DMS153 treated with DMSO at 0.1 percent for 48 hours (cell line): ENCODE results near the gene FASTK.
A peak's percentile ranks its signal among the peaks of the same experiment; 100 is the strongest.

Experiments used
- DNase-seq: peaks from one replicate; lab custom pipeline; 2025; ENCODE audit not compliant: unreplicated experiment; lab: John Stamatoyannopoulos, UW

The FASTK gene

DNA sequence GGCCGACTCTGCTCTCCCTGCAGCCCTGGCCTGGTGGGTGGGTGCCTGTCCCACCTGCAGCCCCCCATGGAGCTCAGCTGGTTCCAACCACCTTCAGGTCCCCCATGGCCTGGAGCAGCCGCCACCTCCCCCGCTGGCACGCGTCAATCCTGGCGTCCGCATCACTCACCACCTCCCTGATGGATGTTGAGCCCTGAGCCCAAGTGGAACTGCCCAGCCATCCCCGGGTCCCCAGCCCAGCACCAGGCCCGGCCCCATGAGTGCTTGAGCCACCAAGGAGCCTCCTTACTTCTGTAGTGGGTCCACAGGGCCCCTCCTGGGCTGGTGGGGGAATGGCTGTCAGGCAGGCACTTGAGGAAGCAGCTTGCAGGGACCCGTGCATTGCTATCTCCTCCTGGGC, 20.3 kb upstream of the FASTK start:
- DNase-seq = no peak

DNA sequence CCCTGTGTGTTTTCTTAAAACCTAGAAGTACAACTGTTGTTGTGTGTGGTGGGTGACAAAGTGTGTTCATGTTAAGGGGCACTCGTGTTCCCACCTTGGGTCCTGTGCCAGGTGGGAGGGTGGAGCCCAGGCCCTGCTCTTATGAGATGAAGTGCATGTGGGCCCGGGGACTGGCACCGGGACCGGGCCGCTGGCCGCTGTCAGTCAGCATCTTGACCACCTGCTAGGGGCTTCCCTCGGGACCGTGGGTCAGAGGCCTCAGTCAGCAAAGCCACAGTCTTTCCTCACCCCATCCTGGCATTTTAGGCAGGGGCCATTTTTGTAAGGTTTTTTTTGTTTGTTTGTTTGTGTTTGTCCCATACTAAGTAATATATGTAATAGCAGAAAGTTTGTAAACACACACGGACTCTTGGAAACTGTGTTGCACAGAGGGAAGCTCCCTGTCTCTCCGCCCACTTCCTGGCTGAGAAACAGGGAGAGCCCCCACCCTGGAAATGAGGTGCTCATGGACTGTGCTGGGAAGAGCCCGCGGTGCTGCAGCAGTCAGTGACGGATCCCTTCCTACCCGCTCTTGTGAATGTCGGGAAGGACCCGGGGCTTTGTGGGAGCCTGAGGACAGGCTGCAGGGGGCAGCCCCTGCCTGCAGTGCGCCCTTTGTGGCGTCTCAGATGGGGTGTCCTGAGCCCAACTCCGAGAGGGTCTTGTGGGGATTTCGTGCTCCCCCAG, 19.0 kb upstream of the FASTK start:
- no peak for DNase-seq

DNA sequence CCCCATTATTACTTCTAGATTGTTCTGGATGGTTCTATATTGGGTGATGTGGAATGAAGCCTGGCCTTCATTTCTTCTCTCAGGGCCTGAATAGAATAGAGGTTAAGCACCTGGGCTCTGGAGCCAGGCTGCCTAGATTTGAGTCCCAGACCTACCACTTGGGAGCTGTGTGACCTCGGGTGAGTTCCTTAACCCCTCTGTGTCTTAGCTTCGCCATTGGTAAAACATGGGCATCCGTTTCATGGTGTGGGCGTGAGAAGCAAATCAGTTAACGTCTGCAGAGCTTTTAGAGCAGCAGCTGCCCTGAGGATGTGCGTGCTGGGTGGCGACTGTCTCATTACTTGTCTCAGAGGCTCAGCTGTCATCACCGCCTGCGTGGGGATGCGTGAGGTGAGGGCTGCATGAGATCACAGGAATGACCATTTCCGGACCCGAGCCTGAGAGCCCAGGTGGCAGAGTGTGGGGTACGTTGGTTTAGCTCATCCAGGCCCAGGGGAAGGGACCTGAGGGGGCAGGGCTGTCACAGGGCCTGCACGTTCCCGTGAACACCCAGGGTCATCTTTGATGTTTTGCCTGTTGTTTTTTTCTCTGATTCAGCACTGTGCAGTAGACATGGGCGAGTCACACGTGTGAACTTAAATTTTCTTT, 15.3 kb upstream of the FASTK start:
- no peak for DNase-seq

DNA sequence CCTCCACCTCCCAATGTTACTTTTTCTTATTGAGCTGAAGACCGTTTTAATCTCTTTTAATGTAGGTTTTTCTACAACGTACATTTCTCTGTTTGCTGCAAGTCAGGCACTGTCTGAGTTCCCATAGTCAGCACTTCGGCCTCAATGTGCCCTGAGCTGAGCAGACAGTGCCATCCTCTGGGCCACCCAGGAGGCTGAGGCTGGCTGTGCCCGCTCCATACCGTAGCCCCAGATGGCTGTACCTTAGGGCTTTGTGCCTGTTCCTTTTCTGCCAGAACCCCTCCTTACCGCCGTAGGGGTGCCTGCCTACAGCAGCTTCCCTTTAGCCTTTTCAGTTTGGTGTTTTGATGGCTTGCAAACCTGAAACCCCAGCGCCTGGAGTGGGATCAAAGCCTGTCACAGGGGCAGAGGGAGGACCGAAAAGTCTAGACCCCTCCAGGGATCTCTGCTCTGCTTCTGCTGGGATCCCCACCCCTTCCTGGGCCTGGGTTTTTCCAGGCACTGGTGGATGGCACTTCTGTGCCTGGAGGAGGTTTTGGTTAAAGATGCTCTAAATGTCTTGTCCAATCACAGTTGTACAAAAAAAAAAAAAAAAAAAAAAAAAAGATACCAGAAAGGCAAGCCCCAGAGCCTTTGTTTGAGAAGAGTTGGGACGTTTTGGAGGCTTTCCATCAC, 14.7 kb upstream of the FASTK start:
- DNase-seq = no peak

DNA sequence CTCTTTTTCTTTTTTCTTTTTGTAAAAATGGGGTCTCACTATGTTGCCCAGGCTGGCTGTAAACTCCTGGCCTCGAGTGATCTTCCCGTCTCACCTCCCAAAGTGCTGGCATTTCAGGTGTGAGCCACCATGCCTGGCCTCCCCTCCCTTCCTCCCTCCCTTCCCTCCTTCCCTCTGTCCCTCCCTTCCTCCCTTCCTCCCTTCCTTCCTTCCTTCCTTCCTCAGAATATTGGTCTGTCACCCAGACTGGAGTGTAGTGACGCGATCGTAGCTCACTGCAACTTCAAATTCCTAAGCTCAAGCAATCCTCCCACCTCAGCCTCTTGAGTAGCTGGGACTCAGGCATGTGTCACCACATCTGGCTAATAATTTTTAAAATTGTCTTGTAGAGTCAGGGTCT, 14.1 kb upstream of the FASTK start:
- DNase-seq = no peak

DNA sequence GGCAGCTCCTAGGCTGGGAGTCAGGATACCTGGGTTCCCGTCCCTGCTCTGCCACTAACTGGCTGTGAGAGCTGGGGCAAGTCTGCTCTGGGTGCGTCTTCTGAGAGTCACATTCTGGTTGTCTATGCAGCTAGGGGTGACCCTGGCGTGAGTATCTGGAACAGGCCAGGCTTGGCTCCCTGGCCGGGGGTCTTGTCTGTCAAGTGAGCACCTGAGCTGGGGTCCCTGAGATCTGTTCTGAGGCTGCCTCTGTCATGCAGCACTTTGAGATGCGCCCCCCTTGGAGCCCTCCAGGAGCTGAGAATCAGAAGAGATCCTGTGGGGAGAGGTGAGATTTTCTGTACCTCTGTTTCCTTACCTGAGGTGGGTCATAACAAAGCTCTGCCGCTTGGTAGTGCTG, 13.1 kb upstream of the FASTK start:
- no peak for DNase-seq

DNA sequence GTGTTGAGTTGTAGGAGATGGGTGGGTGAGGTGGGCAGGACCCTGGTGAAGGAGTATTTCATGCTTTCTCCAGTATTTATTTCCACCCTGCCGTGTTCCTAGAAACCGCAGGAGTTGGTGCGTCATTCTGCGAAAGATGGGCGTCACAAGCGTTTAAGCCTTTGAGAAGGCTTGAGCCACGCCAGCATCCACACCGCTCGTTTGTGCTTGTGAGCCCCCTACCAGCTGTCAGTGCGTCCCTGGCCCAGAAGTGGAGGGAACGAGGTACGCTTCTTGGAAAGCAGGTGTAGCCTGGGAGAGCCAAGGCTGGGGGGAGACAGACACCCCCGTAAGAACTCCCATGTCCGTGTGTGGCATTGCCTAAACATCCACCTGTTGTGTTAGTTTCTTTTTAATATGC, 11.4 kb upstream of the FASTK start:
- DNase-seq = no peak

DNA sequence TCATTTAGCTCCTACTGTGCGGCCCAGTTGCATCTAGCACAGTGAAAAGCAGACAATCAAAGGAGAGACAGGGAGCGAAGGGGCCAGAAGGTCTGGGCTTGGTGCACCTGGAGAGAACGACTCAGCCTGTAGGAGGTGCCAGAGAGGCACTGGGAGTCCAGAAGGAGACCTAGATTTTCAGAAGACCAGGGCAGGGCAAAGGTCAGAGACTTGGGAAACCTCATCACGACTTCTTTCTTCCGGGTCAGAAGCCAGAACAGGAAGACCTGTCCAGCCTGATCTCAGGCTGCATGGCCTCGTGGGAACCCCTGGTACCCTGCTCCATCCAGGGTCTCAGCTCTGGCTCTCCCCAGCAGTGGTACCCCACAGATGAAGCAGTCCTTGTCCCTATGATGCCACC, 10.8 kb upstream of the FASTK start:
- no peak for DNase-seq

DNA sequence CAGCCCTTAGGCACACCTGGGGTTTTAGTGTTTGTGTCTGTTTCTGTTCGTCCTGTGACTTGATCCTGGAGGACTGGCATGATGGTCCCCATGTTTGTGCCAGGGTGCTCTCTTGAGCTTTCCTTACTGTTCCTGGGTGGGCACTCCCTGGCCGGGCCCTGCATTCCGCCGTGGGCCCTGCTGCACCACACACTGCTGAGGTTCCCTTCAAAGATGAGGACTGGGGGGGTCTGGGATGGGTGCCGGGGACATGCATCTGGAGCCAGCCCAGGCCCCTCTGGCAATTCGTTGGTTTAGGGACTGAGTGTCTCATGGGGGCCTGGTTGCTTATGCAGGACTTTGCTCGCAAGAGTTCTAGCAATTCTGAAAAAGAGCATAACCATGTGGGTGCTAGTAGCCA, 10.4 kb upstream of the FASTK start:
- no peak for DNase-seq

DNA sequence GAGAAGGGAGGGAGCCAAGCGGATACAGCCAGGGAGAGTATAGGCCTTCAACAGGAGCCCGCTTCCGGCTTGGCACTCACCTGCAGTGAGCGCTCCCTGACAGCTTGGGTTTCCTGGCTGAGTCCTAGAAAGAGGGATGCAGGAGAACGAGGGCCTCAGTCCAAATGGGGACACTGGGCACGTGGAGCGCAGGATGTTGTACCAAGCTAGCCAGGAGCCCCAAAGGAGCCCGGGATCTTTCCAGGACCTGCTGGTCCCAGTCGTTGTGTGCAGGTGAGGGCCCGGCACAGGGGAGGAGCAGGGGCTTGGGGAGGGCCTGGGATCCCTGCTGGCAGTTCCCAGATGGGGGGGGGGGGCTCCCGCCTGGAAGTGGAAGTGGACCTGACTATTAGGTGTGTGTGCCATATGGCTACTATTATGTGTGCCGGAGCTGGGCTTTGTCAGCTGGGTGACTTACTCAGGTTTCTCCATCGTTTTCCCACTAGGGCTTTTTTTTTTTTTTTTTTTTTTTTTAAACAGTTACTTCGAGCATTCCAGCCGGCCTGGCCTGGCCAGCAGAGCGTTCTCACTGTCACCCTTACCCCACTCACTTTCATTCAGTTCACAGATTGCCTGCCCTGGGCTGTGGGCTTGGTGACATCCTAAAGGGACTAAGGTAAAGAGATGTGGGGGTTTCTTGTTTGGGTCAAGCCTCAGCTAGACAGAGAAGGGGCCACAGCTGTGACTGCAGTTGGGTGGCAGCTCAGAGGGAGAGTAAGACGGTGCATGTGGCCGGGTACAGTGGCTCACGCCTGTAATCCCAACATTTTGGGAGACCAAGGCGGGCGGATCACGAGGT, 9.5 kb upstream of the FASTK start:
- no peak for DNase-seq

DNA sequence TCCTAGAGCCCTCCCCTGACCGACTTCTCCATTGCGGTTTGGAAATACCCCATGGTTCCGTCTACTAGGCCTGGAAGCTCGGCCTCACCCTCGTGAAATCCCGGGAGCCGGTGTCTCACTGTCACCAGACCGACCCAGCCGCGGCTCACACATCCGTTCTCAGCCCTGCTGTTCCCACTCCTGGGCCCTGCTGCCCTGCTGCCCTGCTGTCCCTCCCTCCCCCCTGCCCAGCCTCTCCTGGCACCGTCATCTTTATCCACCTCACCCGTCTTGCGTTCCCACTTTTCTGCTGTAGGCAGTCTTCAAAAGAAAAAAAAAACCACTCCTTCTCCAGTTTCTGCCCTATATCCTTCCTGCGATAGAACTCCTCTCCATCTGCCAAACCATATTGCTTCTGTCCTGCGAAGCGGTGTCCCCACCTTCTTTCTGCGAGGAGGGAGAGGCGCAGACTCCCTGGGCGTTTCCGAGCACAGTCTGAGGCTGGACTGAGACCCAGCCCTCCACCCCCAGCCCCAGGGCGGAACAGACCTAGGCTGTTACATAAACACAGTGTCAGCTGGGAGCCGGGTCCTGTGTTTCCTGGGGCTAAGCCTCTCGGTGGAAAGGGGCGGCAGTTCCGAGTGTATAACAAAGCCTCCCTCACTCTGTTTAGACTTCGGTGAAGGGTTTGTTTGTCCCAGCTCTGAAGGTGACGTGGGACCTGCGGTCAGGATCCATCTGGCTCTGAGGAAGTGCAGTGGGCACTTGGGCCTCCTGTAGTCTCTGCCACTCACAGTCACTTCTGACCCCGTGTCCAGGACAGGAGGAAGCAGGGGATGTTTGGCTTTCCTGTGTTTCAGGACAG, 8.5 kb upstream of the FASTK start:
- DNase-seq = no peak

DNA sequence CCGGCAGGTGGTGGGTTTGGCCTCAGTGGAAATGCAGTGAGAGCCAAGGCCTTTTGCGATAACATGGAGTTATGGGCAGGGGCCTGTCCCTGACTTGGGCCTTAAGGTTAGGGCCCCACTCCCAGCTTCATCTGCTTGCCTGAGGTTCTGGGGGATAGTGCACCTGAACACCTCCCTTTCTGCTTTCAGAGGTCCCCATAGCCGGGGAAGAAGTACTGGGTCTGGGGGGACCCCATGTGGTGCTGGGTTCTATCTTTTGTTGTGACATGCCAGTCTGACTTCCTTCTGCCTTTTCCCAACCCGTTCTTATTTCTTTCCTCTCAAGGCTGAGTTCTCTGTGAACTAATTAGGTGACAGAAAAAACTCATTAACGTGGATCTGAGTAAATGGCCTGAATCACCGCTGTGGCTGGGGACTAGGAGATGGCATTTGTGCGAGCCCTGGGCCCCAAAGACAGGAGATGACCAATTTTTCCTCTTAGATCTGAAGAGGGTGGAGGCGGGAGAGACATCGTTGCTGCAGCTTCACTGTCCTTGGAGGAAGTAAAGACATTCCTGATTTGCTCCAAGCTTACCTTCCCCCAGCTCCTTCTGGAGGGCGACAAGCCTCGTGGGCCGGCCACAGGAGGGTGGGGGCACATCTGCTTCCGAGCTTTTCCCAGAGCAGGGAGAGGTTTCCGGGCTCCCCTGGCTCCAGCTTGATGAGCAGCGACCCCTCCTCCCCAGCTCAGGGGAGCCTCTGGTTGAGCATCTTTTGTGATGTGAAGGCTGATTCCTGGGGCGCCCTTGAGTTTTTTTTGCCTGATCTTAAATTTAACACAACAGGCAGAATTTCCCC, 7.6 kb upstream of the FASTK start:
- DNase-seq = no peak

DNA sequence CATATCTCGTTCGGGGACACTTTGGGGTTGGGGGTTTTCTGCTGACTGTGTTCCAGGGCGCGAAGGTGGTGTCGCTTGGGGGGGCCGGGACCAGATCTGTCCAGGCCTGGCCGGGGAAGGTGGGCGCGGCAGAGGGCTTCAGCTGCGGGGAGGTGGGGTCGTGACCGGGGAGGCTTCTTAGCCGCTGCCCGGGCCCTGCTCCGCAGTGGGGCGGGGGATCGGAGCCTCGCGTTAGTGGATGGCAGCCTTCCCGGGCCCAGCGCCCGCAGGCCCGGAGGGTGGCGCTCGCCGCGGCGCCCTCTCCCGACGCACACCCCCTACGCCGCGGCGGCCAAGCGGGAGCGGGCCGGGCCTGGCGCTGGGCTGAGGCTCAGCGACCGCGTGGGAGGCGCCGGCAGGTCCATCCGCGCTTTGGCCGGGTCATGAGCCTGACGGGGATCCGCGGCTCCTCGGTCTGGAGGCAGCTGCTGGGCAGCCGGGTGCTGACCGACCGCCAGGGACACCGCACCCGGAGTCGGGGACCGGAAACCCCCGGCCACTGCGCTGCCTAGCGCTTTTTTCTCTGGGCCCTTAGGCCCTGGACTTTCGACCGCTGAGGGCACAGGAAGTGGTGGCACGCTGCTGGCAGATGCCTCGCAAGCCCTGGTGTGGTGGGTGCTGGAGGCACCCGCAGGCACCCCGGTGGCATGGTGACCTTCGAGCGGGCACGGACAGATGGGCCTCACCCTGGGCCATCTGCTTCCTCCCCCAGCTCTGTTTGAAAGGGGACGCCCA, 6.8 kb upstream of the FASTK start:
- no peak for DNase-seq

DNA sequence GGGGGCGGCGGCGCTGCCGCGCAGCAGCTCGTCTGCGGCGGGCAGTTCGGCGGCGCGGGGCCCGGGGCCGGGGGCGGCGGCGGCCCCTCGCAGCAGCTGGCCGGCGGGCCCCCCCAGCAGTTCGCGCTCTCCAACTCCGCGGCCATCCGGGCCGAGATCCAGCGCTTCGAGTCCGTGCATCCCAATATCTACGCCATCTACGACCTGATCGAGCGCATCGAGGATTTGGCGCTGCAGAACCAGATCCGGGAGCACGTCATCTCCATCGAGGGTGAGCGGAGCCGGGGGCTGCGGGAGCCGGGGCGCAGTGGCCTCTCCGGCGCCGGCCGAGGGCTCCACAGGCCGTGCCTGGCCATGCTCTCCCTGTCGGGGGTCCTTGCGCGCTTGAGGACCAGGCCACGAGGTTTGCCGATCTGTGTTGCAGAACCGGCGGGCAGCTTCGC, 6.2 kb upstream of the FASTK start:
- DNase-seq = no peak

DNA sequence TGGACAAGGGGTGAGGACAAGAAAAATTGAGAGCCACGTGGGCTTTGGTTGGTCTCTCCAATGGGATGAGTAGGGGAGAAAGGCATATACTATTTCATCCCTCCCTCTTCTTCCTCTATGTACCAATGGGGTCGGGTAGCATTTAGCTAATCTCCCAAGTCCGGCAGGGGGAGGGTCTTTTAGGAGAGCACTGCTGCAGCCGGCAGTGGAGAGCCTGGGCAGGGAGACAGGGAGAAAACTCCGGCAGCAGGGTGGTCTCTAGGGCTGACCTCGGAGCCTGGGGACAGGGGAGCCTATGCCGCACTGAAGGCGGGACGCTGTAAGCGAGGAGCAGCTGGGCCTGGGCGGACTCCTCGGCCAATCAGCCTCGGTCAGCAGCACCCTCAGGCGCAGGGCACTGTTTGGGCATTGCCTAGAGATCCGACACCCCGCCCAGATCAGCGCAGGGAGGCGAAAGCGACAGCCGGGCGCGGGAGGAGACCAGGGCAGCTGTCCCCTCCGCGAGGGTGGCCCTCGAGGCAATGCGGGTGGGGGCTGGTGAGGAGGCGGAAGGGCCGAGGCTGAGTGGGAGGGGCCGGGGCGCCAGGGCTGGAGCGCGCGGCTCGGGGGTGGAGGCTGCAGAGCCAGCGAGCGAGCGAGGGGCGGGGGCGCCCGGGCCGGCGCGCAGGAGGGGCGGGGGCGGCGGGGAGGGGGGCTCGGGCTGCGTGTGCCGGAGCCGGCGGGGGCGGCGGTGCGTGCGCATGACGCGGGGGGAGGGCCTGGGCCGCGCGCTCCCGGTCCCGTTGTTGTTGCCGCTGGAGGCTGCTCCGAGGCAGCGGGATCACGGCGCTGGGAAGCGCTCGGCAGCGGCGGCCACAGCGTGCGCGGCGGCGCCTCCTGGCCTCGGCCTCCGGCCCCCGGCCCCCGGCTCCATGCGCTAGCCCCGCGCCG, 5.3 kb upstream of the FASTK start, which contains the start of gene AGAP3:
Gene AGAP3 (plus strand): TSS at position 785 of the 930 bp plus-strand sequence. CDS start 267 bp downstream, outside the sequence.
- DNase-seq = peak; percentile 55

DNA sequence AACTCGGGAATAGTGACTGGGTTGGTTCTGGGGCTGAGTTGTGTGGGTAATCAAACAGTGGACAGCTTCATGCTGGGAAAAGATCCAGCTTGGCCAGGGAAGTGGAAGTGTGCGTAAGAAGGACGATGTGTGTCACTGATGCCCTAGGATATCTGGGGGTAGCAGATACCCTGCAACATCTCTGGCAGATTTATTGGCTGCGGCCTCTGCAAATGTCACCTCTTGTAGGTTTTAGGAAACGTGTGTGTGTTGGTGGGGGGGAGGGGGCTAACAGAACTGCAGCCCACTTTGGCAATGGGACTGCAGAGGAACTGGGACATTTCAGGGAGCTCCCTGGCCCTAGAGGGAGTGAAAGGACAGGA, 4.7 kb upstream of the FASTK start:
- no peak for DNase-seq

DNA sequence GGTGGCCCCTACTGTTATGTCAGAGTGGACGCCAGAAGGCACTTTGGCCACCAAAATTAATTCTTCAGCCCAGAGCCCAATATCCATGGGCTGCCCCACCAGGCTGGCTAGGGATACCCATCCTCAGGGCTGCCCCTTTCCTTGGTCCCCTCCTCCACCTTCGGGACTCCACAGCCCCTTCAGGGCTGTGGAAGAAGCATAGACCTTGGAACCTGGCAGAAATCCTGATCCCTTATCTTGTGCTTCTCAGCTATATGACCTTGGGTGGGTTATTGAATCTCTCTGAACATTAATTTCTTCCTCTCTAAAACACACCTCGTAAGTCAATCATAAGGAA, 3.2 kb upstream of the FASTK start:
- DNase-seq = no peak
